Gastrocnemius medialis (tissue), 4 donors: ENCODE data around the gene ENOX1.

Source experiments
- POLR2A ChIP-seq, 2 donors: fragments of 450-650 bp; IDR thresholded peaks; one replicate each; pipeline ENCODE4 v1.6.1; 2017; ENCODE audit warnings: antibody characterized with exemption in 2 of 2, mild to moderate bottlenecking in 2 of 2, moderate library complexity in 2 of 2
- TF ChIP-seq, protein P1 (sequence below), 5 experiments: fragments of 450-650 bp in 3 of 5; fragments of 200-600 bp in 2 of 5; sonication (generic) in 2 of 5; IDR thresholded peaks in 4 of 5; conservative IDR thresholded peaks in 1 of 5; 1 replicate in 4 of 5; 2 replicates in 1 of 5; pipeline ENCODE4 v1.5.1; 2016 to 2019; ENCODE audit warnings: antibody characterized with exemption in 5 of 5, mild to moderate bottlenecking in 3 of 5, moderate library complexity in 3 of 5

DNA sequence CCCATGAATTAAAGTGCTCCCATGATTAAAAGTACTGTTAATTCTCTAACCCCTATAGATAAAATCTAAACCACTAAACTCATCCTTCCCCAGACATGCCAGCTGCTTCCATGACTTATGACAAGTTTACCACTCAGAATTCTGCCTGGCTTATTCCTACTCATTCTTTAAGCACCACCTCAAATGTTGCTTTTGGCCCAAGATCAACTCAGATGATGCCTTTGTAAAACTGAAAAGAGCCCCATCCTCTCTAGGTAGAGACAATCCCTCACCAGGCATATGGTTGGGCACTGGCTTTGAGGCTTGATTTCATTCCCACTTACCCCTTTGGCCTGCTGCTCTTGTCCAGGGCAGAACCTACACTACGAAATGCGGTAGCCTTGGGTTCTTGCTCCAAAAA, 513.4 kb downstream of the ENOX1 start:
- TF ChIP-seq, protein P1, sequence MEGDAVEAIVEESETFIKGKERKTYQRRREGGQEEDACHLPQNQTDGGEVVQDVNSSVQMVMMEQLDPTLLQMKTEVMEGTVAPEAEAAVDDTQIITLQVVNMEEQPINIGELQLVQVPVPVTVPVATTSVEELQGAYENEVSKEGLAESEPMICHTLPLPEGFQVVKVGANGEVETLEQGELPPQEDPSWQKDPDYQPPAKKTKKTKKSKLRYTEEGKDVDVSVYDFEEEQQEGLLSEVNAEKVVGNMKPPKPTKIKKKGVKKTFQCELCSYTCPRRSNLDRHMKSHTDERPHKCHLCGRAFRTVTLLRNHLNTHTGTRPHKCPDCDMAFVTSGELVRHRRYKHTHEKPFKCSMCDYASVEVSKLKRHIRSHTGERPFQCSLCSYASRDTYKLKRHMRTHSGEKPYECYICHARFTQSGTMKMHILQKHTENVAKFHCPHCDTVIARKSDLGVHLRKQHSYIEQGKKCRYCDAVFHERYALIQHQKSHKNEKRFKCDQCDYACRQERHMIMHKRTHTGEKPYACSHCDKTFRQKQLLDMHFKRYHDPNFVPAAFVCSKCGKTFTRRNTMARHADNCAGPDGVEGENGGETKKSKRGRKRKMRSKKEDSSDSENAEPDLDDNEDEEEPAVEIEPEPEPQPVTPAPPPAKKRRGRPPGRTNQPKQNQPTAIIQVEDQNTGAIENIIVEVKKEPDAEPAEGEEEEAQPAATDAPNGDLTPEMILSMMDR (IDR thresholded peaks at IDR 0.05 in 4 of 5, conservative IDR thresholded peaks at IDR 0.05 in 1 of 5), result no peak
- no peak for TF ChIP-seq POLR2A (IDR thresholded peaks at IDR 0.05)
